Embryonic facial prominence (tissue), 1 donor: ENCODE results near the gene SLC31A1.

Experiments
- DNase-seq: peaks from one replicate; pipeline ENCODE4 v3.0.0-alpha.2; 2016; ENCODE audit errors: extremely low spot score

SLC31A1 gene

DNA sequence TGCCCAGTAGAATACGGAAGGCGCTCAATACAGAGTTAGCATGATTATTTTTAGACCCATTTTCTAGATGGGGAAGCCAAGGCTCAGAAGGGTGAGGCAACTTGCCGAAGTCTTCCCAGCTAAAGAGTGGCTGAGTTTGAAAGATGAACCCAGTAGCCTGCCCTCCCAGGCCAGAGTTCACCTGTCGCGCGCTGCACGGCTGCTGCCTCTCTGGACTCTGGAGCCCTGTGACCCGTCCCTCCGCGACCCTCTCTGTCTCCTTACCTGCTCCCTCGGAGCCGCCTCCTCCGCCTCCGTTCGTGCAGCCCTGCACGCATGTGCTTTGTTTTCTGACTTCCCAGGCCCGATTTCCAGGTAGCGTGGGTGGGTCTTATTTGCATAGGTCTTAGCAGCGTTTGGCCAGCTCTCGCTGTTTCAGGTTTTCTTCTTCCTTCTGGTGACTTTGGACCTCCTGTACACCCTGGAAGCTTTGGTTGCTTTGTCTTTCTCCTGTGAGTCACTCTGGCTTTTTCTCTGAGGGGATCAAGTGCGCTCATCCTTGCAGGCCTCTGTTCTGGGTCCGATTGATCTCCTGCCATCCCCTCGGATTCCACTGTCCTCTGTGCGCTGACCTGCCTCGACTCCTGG is 81.6 kb downstream of the SLC31A1 start, which contains the start of gene RNF183:
RNF183 (minus strand) TSS at position 585 of the 627 bp plus-strand sequence. CDS start 5,192 bp downstream, outside the sequence.
- DNase-seq: no peak

DNA sequence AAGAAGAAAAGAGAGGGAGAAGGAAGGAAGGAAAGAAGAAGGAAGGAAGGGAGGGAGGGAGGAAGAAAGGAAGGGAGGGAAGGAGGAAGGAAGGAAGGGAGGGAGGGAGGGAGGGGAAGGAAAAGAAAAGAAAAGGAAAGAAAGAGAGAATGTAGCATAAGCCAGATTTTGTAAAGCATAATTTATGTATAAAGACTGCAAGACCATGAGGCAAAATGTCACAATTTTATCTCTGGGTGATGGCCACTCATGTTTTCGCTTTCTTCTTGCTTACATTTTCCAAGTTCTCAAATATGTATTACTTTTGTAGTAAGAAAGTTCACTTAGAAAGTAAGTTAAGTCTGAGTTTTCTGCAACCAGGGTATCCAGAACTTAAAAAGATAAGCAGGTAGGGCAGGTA is 85.2 kb downstream of the SLC31A1 start:
- DNase-seq: no peak

- DNase-seq: no peak
Observed at GRCh38 chr9:113307396-113307975, 86.1 kb downstream of the SLC31A1 start.

DNA sequence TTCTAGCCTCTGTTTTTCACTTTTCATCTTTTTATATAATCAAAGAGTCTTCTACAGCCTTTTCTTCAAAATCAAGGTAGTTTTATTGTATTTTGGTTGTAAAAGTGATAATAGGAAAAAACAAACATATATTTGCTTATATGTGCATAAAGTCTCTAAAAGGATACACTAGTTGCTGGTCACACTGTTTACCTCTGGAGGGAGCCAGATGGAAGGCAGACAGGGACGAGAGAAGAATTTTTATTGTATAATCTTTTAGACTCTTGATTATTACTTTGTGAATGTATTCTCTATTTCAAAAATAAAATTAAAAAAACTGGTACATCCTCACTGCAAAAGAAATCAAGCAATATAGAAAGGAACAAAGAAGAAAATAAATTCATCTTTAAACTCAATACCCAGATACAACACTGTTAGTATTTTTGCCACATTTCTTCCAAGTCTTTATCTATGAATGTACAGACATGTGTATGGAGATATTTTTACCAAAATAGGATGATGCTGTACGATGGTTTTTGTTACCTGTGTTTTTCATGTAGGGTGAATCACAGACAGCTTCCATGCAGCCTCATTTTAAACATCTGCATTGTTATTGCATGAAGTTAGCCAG is 88.0 kb downstream of the SLC31A1 start:
- DNase-seq: peak; percentile 29

- no peak for DNase-seq
Observed at GRCh38 chr9:113310538-113310937, 89.2 kb downstream of the SLC31A1 start.

DNA sequence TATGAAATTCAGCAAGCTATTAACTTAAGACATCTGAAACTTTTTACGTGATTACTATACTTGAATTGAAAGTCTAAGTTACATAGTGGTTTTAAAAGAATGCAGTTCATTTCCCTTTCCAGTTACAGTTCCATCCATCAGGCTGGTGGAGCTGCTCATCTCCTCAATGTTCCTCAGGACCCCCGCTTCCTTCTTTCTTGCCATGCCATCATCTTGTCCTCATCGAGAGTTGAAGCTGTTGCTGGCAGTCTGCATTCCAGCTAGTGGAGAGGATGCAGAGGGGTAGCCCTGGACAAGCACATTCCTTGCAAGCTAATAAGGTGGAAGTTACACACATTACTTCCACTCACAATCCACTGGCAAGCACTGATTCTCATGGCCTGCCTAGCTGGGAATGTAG is 90.6 kb downstream of the SLC31A1 start:
- no peak for DNase-seq

GRCh38 chr9:113313261-113313660 is 91.9 kb downstream of the SLC31A1 start:
- no peak for DNase-seq
